Gastrocnemius medialis (tissue), 4 donors: ENCODE data around the gene ACADVL.
"Not testable (repeated sequence)": the region's sequence is repeated elsewhere in the genome, so short reads cannot be mapped to it uniquely, and the experiment has no call there.

Source experiments
- CTCF ChIP-seq, 5 experiments: fragments of 450-650 bp in 3 of 5; fragments of 200-600 bp in 2 of 5; sonication (generic) in 2 of 5; IDR thresholded peaks in 4 of 5; conservative IDR thresholded peaks in 1 of 5; 1 replicate in 4 of 5; 2 replicates in 1 of 5; pipeline ENCODE4 v1.5.1; 2016 to 2019; ENCODE audit warnings: antibody characterized with exemption in 5 of 5, mild to moderate bottlenecking in 3 of 5, moderate library complexity in 3 of 5
- POLR2A ChIP-seq, 2 donors: fragments of 450-650 bp; IDR thresholded peaks; one replicate each; pipeline ENCODE4 v1.6.1; 2017; ENCODE audit warnings: antibody characterized with exemption in 2 of 2, mild to moderate bottlenecking in 2 of 2, moderate library complexity in 2 of 2

GRCh38 chr17:7182101-7182500 lies 37.6 kb upstream of the ACADVL start:
- TF ChIP-seq CTCF (IDR thresholded peaks at IDR 0.05 in 4 of 5, conservative IDR thresholded peaks at IDR 0.05 in 1 of 5); POLR2A (IDR thresholded peaks at IDR 0.05): not testable (repeated sequence)
